Left colon (tissue), 2 donors: Measurements from ENCODE around the gene PLCH1. TPM values are rescaled to one million over a fixed set of nuclear protein-coding genes. Genes with fewer than 3 reads are reported as not detected.
A peak's percentile ranks its signal among the peaks of the same experiment; 100 is the strongest.

ENCODE experiments used
- ATAC-seq: fragments of 200-7000 bp; cut with Tn5 transposase; one replicate; pipeline ENCODE4 v1.9.1; 2020; ENCODE audit warnings: mild to moderate bottlenecking, moderate library complexity
- DNase-seq, 2 donors: peaks; one replicate each; pipeline ENCODE4 v3.0.0-alpha.2; 2020
- intact Hi-C, 2 donors: fragments of 100-400 bp; cut with DNase I in 1 of 2; cut with micrococcal nuclease in 1 of 2; formaldehyde crosslinking; loops; one replicate each; pipeline versions ENCODE4 v1.11.2 to v1.14.0; 2022; cut with DNase I, micrococcal nuclease
- total RNA-seq, 2 donors: library from RNA; stranded (reverse); fragmentation: NEBNext Ultra II Directional; extraction: Animal tissue kit (Norgen Biotek cat#: 25700); gene quantifications; one replicate each; pipeline ENCODE4 v1.2.1, GENCODE V29; 2021
- donor health status: DM: no; HTN: no; CAD: no.
- donor health status: DM: yes; HTN: yes; CAD: no.

PLCH1 gene
- total RNA-seq, 2 donors from 2014 or later, result 7.1 to 8.5 TPM

DNA sequence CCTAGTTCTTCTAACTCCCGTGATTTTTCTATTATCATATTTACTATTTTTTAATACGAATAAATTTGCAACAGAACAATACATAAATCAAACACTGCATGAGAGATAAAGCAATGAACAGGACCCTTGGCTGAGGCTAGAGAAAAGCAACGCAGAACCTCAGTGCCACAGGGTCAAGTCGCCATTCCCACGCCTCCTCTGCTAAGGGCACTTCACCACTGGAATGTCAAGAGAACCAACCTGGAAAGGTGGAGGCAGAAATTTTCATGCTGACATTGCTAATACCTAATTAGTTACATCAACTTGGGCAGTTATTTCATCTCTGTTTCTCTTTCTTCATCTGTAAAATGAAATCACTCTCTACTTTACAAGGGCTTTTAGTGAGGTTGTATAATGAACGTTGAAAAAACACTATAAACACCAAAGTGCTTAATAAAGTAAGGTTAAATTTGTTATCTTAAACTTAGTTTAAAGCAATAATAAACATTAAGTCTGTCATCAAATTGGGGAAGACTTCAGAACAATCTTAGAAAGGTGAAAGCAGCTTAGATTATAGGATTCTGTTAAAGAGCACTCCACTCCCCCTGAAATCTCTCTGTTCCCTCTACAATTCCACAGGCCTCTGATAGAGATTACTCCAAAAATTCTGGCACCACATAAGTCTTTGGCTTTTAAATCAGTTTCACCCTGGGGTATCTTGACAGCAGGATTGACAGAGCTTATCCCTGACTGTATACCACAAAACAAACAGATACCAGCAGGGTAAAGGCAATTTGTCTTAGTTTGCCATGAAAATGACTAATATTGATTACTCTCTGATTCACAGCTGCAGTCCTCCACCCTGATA lies 41.9 kb downstream of the PLCH1 start:
- DNase-seq, result no peak
- ATAC-seq, result no peak
- intact Hi-C loops, result loop anchor here in 1 of 2 donors (5.0 to 10.0 kb wide), 2 partner anchors 318 to 351 kb away; no protein-coding TSS in a partner anchor

DNA sequence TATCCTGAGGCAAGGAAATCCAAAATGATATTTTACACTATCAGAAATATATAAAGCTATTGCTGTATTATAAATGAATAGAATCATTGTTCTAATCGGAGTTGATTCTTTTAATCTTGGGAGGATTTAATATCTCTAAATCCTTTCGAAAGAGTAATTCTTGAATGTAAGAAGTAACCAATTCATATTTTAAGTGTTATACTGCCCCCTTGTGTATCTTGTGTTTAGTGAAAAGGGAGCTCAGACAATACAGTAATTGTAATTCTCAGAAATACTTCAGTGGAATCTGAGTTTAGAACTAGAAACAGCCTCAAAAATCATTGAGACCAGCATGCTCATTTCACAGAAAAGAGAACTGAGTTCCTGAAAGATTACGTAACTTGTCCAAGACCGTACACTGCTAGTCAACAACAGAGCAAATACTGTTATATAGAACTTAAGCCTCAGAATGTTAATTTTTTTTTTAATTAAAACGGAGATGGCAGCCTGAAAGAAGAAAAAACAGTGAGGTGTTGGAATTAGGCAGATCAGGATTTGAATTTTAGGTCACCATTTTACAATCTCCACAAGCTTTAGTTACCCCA lies 42.9 kb downstream of the PLCH1 start:
- peak; percentile 59 for ATAC-seq
- intact Hi-C loops, result loop anchor here in 1 of 2 donors (5.0 to 10.0 kb wide), 2 partner anchors 317 to 350 kb away; no protein-coding TSS in a partner anchor
- no peak for DNase-seq

DNA sequence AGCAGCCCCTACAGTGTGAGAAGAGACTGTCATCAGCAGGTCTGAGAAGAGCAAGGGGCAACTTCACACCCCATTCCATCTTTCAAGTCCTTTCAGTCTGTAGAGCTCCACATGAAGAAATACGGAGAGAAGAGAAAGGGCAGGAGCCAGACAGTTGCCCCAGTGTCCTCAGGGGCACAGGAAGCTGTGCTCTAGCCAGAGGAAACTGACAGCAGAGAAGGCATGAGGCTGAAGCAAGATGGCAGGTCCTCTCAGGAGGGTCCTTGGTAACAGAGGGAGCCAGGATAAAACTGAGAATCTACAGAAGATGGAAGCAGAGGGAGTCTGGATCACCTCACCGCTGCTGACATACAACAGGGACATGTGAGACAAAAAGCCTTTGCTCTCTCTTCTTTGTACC lies 47.3 kb downstream of the PLCH1 start:
- no peak for ATAC-seq
- intact Hi-C loops, result no loop called here
- no peak for DNase-seq

DNA sequence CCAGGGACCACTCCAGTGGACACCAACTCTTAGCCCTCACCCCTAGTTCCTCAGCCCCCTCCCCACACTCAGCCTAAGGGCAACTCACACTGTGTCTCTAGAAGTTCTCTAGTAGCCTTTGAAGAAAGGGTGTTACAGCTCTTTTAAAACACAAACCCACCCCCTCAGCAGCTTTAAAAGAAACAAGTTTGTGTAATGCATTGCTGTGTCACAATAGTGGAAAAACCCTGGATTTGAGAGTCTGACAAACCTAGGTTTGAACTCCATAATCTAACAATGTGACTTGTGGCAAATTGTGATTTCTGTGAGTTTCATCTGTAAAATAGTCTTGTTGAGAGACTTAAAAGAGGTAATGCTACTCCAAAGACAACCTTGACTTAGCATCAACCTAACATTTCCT lies 54.0 kb downstream of the PLCH1 start:
- intact Hi-C loops, result no loop called here
- DNase-seq (no peak), ATAC-seq (no peak)

DNA sequence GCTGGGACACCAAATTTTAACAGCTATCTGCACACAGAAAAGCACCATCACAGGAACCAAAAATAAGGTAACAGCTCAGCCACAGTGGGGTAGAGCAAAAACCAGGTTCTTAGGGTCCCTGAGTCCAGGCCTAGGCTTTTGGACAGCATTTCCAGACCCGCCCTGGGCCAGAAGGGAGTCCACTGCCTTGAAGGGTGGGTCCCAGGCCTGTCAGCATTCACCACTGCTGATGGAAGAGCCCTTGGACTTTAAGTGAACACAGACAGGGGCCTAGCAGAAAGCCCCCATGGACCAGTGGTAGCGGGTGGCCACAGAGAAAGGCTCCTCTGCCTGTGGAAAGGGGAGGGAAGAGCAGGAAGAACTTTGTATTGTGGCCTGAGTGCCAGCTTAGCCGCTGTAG lies 56.4 kb downstream of the PLCH1 start:
- DNase-seq (no peak), ATAC-seq (no peak)
- intact Hi-C loops, result no loop called here

DNA sequence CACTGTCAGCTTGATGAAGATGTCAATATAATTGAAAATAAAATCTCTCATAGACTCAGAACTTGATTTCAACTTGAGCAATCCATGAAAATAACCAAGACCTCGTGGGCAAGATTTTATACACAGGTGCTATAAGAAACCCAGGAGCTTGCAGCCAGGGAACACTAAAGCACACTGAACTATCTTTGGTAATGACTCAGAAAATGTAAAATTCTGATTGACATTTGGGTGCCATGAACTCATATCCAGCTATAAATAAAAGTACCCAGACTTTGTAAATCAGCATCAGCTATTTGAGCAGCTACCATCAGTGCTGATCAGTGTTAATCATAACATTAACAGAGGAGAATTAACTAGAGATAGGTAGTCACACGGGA lies 61.5 kb downstream of the PLCH1 start:
- DNase-seq (no peak), ATAC-seq (no peak)
- intact Hi-C loops, result no loop called here

DNA sequence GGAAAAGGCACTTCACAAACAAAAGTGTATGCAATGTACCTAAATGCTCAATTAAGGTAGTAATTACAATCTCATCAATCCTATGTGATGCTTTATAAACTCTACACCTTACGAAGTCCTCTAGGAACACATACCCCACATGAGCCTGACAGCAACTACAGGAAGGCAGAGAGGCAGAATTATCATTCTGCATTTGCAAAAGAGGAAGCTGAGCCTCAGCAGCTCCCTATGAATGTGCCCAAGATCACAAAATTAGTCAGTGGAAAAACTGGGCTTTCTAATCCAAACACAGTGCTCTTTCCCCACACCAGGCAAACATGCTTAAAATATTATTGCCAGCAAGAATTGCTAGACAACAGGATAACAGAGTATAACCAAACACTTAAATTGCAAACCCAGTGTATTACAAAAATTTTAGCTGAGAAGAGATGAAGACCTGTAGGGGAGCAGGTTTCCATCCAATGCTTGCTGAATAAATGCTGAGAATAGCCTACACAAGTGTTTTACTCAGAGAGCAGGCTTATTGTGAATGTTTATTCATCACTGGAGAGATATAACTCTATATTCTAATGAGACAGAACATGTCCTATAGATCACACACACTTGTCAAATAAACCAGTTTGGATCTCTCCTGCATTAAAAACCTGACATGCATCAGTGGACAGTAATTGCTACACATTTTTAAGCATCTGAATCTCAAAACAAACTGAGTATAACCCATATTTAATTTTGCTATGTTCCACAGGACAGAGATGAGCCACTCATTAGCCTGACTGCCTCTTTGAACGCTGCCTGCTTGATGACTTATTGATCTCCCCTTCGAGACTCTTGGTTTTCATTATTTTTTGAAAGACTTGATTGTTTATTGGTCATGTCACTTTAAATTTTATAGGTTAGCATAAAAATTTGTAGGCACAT lies 62.2 kb downstream of the PLCH1 start:
- ATAC-seq (no peak), DNase-seq (no peak)
- intact Hi-C loops, result no loop called here

DNA sequence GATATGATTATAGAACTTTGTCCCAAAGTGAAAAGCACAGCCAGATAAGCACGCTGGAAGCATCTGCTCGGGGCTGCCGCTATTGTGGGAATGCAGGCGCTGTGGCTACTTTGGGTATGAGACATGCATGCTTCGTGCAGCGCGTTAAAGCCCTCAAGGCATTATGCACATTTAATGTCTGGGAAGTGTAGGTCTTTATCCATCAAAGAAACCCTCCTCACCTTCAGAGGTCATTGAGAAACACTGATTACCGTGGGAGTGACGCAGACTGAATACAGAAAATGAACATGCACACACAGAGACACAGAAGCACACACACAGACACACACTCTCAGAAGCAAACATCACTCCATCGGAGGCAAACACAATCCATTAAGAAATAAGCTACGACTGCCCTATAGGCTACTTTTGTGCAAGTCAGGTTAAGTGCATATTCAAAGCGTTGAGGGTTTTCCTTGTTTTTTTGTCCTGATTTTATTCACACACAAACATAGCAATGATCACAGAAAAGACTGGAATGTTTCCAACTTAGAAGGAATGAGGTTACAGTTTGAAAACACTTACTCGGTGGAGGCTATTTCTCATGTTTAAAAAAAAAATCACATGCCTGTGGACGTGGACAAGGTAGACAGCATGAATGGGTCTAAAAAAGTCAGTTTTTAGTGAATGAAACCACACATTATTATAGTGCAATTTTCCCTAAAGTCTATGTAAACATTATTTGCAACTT lies 68.5 kb downstream of the PLCH1 start:
- ATAC-seq, result peak; percentile 53

DNA sequence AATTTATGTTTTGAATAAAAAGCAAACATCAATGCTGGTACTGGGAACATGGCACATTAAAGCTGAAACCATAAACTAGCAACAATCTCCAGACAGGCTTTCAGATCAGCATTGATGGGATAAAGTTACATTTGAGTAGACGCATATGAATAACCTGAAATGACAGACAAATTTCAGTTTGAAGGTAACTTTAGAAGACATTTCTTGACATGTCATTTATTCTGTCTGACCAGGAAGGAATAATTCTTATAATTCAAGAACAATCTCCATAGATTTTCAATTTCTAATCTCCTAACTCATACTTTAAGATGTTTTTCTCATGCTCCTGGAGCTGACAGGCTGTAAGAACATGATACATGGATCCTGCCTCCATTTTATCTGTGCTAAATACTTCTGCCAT lies 69.8 kb downstream of the PLCH1 start:
- intact Hi-C loops, result no loop called here

More for the DNA sequence above, 68.5 kb downstream of the PLCH1 start:
- intact Hi-C loops, result no loop called here
- peak in 1 of 2 donors; percentile 8 for DNase-seq

DNA sequence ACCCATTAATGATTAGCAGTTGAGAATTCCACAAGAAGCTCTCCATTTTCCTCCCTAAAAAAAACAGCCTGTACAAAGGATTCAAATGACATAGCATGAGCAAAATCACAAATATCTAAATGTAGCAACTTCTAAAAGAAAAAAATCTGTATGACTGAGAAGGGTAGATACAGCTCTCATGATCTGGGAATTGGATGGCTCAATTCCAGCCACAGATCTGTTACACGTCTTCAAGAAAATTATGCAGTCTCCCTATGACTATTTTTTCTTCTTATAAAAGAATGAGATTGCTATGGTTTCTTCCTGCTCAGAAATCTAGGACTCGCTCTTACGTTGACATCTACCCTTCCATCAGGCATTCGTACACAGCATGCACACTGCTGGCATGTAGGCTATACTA lies 71.5 kb downstream of the PLCH1 start:
- intact Hi-C loops, result no loop called here
- DNase-seq (no peak), ATAC-seq (no peak)

More for the DNA sequence above, 69.8 kb downstream of the PLCH1 start:
- ATAC-seq, result no peak
- no peak for DNase-seq

DNA sequence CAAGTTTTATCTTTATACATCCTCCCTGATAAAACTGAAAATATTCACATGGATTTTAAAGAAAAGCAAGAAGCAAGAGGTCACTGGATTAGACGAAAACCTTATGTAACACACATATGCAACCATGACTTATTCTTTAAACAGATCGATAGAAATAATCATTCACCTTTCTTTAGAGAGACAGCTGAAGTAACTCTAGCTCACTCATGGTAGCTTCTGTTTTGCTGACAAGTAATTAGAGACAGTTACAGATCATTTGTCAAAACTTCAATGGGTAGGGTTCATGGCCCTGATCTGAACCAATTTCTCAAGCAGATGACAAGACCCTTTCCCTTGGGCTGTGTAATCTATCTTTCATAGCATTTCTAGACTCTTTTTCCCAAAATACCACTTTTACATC lies 74.5 kb downstream of the PLCH1 start:
- intact Hi-C loops, result no loop called here
- ATAC-seq, result no peak
- no peak for DNase-seq

DNA sequence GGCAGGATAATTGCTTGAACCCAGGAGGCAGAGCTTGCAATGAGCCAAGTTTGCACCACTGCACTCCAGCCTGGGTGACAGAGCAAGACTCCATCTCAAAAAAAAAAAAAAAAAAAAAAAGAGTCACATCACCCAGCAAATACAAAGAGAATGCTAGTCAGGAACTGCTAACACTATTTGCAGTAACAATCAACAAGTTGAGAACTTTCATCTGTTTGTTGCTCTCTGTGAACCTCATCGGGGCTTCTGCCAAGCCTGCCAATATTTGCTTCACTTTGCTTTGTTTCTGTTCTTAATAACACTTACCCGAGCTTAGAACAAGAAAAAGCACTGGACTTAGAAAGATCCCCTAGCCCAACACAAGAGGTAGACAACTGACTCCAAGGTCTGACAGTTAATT lies 76.9 kb downstream of the PLCH1 start:
- intact Hi-C loops, result no loop called here

DNA sequence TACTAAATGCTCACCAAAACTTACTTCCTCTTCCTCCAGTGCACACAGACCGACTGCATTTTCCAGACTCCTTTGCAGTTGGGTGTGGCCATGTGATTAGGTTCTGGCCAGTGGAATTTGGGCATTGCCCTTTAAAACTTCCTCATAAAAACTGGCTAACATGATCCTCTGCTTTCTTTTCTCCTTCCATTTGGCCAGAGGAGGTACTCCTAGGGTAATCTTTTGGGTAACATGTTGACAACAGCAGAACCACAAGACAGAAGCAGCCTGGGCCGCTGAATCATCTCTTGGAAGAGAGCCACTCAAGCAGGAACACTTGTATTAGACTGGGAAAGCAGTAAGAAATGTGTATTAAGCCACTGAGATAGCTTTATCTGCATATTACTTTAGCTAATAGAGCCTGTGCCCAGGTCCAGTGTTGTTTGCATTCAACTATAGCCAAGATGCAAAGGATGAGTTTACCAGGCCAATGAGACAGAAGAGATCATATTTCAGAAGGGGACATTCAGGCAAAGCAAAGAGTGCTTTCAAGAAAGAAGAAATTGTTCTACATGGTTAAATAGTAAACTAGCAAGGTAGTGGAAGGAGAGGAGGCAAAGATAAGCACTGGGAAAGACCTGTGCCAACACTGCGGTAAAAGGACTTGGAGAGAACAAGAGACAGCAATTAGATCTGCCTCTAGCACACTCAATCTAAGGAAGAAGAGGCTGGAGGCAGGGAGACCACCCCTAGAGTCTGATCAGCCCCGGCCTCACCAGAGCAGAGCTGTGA lies 79.8 kb downstream of the PLCH1 start:
- peak; percentile 44 to 69 for DNase-seq
- intact Hi-C loops, result no loop called here
- ATAC-seq, result peak; percentile 95

More for the DNA sequence above, 76.9 kb downstream of the PLCH1 start:
- DNase-seq, result no peak
- no peak for ATAC-seq

DNA sequence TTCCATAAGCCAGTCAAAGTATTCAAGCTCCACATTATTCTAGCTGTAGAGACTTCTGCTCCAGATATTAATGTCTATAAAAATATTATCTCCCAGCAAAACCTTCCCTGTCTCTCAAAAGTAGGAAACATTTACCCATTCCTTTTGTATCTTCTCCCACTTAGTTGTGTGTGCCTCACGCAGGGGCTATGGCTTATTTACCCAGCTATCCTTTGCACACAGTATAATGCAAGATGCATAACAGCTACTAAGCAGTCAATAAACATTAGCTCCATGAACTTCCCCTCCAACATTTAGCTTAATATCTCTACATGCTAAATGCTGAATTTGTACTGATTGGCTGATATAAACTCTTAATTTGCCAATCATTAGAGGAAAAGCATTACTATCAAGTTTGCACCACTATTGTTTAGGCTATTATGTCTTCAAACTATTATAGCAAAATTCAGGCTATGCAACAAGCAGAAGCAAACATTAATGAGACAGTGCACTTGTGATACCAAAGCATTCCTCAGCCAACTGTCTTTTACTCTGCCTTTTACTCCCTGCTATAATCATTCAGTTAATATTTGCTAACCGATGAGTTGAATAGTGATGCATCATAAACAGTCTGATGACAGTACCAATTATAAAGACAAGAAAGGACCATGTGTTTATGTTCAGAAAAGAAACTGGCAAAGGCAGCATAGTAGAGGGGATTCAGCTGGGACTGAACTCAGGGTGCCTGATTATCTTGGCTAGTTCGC lies 81.2 kb downstream of the PLCH1 start:
- no peak for ATAC-seq
- DNase-seq, result no peak
- intact Hi-C loops, result no loop called here

DNA sequence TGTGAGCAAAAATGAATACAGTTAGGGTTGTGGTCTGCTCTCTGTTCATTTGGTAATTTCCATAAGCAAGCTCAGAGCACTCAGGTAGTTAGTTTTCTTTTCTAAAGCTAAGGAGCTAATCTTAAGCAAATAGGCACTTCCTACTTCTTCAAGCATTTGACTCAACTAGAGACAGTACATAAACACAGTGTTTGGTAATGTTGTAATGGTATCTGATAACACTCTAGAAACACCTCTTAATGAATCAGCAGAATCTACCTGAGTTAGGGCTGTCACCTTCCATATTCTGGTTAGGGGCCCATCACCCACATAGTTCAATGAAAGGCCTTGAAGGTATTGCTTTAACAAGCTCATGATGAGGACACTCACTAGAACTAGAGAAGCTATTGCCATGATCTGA lies 83.1 kb downstream of the PLCH1 start:
- ATAC-seq (no peak), DNase-seq (no peak)

DNA sequence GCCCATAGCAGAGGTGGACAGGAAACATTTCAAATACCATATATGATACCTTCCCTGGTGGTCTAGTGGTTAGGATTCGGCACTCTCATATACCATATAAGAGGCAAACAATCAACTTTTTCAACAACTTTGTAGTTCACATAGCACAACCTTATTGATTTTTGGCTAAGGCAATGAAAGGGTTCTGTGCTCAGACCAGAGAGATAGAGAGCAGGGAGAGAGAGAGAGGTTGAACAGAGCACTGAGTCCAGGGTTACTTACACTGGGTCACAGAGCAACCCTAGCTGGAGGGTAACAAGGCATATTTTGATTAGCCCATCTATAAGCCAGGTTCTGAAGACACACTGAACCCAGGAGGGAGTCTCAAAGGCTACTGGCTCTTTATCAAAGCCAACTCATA lies 83.8 kb downstream of the PLCH1 start:
- ATAC-seq (no peak), DNase-seq (no peak)
- intact Hi-C loops, result no loop called here

More for the DNA sequence above, 83.1 kb downstream of the PLCH1 start:
- intact Hi-C loops, result no loop called here

DNA sequence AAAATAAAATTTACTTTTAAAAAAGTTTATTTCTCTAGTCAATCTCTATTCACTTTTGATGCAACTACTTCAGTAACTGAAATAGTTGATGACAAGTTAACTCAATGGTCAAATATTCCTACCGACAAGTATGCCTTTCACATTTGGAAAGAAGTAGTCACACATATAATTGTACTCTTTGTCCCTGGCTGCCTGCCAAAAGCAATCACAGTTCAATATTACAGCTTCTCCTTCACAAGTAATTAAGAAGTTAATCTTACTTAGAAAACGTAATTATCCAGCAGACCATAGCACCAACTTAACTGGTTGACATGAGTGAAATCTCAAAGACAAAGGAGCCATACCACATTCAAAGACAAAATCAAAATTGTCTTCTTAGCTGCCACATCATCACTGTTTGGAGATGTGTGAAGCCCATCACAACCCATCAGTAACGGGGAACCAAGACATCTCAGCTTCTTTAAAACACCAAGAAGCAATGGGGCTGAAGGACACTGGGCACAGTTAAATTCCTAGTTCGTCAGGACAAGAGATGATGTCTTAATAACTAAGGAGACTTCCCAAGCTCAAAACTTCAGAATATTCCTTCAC lies 86.1 kb downstream of the PLCH1 start:
- intact Hi-C loops, result no loop called here
- ATAC-seq (peak; percentile 23), DNase-seq (peak in 1 of 2 donors; percentile 23)
